Fibroblast of the aortic adventitia (primary cell): ENCODE measurements around the gene MYO16. TPM values are rescaled to one million over a fixed set of nuclear protein-coding genes. Genes with fewer than 3 reads are reported as not detected.

Experiments
- DNase-seq: peaks from one replicate; pipeline ENCODE4 v3.0.0-alpha.2; 2010; ENCODE audit warnings: low read depth
- H3K4me3 ChIP-seq: 2 replicates; pipeline ENCODE4 v1.5.1; 2011; ENCODE audit warnings: low read depth, mild to moderate bottlenecking, control low read depth, low read length, moderate library complexity
- CTCF ChIP-seq: IDR thresholded peaks from 2 replicates; pipeline ENCODE4 v1.5.1; 2011; ENCODE audit warnings: mild to moderate bottlenecking, low read length, control low read depth, inconsistent platforms; ENCODE audit not compliant: insufficient read depth
- total RNA-seq: library from RNA; depleted of rRNA; stranded (reverse); fragments of >200 nt; gene quantifications from 2 replicates; pipeline ENCODE4 v1.2.3, GENCODE V29; 2012; ENCODE audit warnings: low replicate concordance

MYO16 gene
- total RNA-seq, 1 donor, result under 0.01 TPM

- TF ChIP-seq CTCF, result no peak
These were observed 47.2 kb downstream of the MYO16 start for GRCh38 chr13:108676620-108677019.

GRCh38 chr13:108677806-108678205, 48.4 kb downstream of the MYO16 start:
- no peak for DNase-seq
- no peak overlapping the region for H3K4me3 ChIP-seq
- no peak for TF ChIP-seq CTCF

More at GRCh38 chr13:108676620-108677019, 47.2 kb downstream of the MYO16 start:
- no peak for DNase-seq
- H3K4me3 ChIP-seq, result no peak overlapping the region

GRCh38 chr13:108680011-108680410, 50.6 kb downstream of the MYO16 start:
- no peak for TF ChIP-seq CTCF
- no peak for DNase-seq
- H3K4me3 ChIP-seq, result no peak overlapping the region

- no peak for TF ChIP-seq CTCF
- DNase-seq, result no peak
- H3K4me3 ChIP-seq, result no peak overlapping the region
These were observed 52.7 kb downstream of the MYO16 start for GRCh38 chr13:108681986-108682575.

GRCh38 chr13:108682714-108683113, 53.3 kb downstream of the MYO16 start:
- TF ChIP-seq CTCF, result no peak
- no peak for DNase-seq
- H3K4me3 ChIP-seq, result no peak overlapping the region

- DNase-seq, result no peak
- no peak overlapping the region for H3K4me3 ChIP-seq
- no peak for TF ChIP-seq CTCF
These were observed 56.6 kb downstream of the MYO16 start for GRCh38 chr13:108686027-108686426.

- no peak for DNase-seq
- no peak for TF ChIP-seq CTCF
- H3K4me3 ChIP-seq, result no peak overlapping the region
These were observed 61.3 kb downstream of the MYO16 start for GRCh38 chr13:108690726-108691125.
